ENCODE data around the gene BRICD5.

DNA sequence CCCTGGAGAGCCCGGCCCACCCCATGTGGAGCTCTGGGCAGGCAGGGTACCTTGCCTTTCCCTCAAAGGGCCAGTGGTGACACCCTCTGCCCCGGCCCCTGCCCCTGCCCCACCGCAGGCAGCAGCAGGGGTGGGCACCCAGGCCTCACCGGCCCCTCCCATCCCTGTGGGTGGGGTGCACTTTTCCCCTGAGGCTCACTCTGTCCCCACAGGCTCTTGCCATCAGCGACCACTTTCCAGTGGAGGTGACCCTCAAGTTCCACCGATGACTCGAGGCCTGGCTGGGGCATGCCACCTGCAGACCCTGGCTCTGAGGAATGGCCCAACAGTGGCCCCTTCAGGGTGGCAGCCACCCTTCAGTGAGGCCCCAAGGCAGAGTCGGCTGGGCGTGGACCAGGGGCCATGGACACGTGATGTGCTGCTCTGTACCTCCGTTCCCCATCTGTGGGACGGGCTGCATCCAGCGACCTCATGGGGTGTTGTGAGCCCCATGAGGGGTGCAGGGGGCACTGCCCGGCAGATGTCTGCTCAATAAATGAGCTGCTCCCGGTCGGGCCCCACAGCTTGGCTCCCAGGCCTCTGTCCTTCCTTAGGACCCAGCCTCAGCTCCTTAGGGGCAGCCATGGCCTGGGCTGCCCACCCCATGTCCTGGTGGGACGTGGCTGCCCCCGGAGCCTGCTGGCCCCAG is 27.6 kb upstream of the BRICD5 start:
- TF ChIP-seq POLR2A (IDR thresholded peaks at IDR 0.05; ENCODE audit: low read length), result no peak
- TF ChIP-seq GATA1 (IDR thresholded peaks at IDR 0.05; ENCODE audit: low read depth, low read length), result no peak

Data from erythroblast (primary cell).